ENCODE results near the gene RSU1.

Gene RSU1

GRCh38 chr10:16712883-16713282, 104.3 kb downstream of the RSU1 start:
- H3K27ac ChIP-seq (ENCODE audit: low read depth, low read length, poor library complexity, severe bottlenecking) = no peak overlapping the region
- no peak overlapping the region for H3K4me2 ChIP-seq (ENCODE audit: low read length)
- H3K4me3 ChIP-seq (ENCODE audit: low read depth, low read length, poor library complexity, severe bottlenecking) = no peak overlapping the region
- H2AFZ ChIP-seq (ENCODE audit: low read length) = no peak overlapping the region
- no peaks in the 10 kb centered on the region for H3K36me3 ChIP-seq (ENCODE audit: insufficient read depth, low read length)
- H3K9me2 ChIP-seq (ENCODE audit: low read depth, low read length) = no peaks in the 10 kb centered on the region
- H3K9ac ChIP-seq (ENCODE audit: low read length) = no peak overlapping the region
- no peaks in the 10 kb centered on the region for H3F3A ChIP-seq (ENCODE audit: insufficient read depth, low read length)
- no peaks in the 10 kb centered on the region for H3K79me2 ChIP-seq (ENCODE audit: insufficient read depth, low read length)
- no peaks in the 10 kb centered on the region for H4K20me1 ChIP-seq (ENCODE audit: insufficient read depth, low read length)
- H3K9me3 ChIP-seq (ENCODE audit: low read length) = peaks cover 6% of the 10 kb centered on the region; the same call in 1 of the 2 replicates
- TF ChIP-seq EZH2 (IDR thresholded peaks at IDR 0.05; ENCODE audit: borderline replicate concordance, low read length) (no peak), CTCF (IDR thresholded peaks at IDR 0.05; ENCODE audit: low read length) (no peak)
- no peaks in the 10 kb centered on the region for H3K4me1 ChIP-seq (ENCODE audit: insufficient read depth, low read length, severe bottlenecking)
- no peaks in the 10 kb centered on the region for H3K27me3 ChIP-seq (ENCODE audit: insufficient read depth, low read length)

GRCh38 chr10:16700331-16700730, 116.9 kb downstream of the RSU1 start:
- no peaks in the 10 kb centered on the region for H3F3A ChIP-seq (ENCODE audit: insufficient read depth, low read length)
- no peak overlapping the region for H3K4me2 ChIP-seq (ENCODE audit: low read length)
- no peaks in the 10 kb centered on the region for H3K9me3 ChIP-seq (ENCODE audit: low read length)
- H3K27ac ChIP-seq (ENCODE audit: low read depth, low read length, poor library complexity, severe bottlenecking) = no peak overlapping the region
- no peaks in the 10 kb centered on the region for H3K79me2 ChIP-seq (ENCODE audit: insufficient read depth, low read length)
- no peak for TF ChIP-seq EZH2 (IDR thresholded peaks at IDR 0.05; ENCODE audit: borderline replicate concordance, low read length)
- no peak for TF ChIP-seq CTCF (IDR thresholded peaks at IDR 0.05; ENCODE audit: low read length)
- H4K20me1 ChIP-seq (ENCODE audit: insufficient read depth, low read length) = no peaks in the 10 kb centered on the region
- no peaks in the 10 kb centered on the region for H3K27me3 ChIP-seq (ENCODE audit: insufficient read depth, low read length)
- H2AFZ ChIP-seq (ENCODE audit: low read length) = no peak overlapping the region
- H3K4me3 ChIP-seq (ENCODE audit: low read depth, low read length, poor library complexity, severe bottlenecking) = no peak overlapping the region
- H3K4me1 ChIP-seq (ENCODE audit: insufficient read depth, low read length, severe bottlenecking) = no peaks in the 10 kb centered on the region
- H3K36me3 ChIP-seq (ENCODE audit: insufficient read depth, low read length) = no peaks in the 10 kb centered on the region
- H3K9ac ChIP-seq (ENCODE audit: low read length) = no peak overlapping the region
- H3K9me2 ChIP-seq (ENCODE audit: low read depth, low read length) = no peaks in the 10 kb centered on the region

GRCh38 chr10:16699435-16700057, 117.7 kb downstream of the RSU1 start:
- Histone ChIP-seq H3K79me2 (ENCODE audit: insufficient read depth, low read length) (no peaks in the 10 kb centered on the region), H3K4me1 (ENCODE audit: insufficient read depth, low read length, severe bottlenecking) (no peaks in the 10 kb centered on the region), H3K4me3 (ENCODE audit: low read depth, low read length, poor library complexity, severe bottlenecking) (no peak overlapping the region), H3F3A (ENCODE audit: insufficient read depth, low read length) (no peaks in the 10 kb centered on the region), H3K4me2 (ENCODE audit: low read length) (no peak overlapping the region), H2AFZ (ENCODE audit: low read length) (no peak overlapping the region), H3K36me3 (ENCODE audit: insufficient read depth, low read length) (0 out of 2 replicates have a peak, but pooled peaks cover 2% of the 10 kb centered on the region), H3K9me2 (ENCODE audit: low read depth, low read length) (no peaks in the 10 kb centered on the region), H4K20me1 (ENCODE audit: insufficient read depth, low read length) (no peaks in the 10 kb centered on the region), H3K27me3 (ENCODE audit: insufficient read depth, low read length) (no peaks in the 10 kb centered on the region), H3K27ac (ENCODE audit: low read depth, low read length, poor library complexity, severe bottlenecking) (no peak overlapping the region), H3K9me3 (ENCODE audit: low read length) (no peaks in the 10 kb centered on the region), H3K9ac (ENCODE audit: low read length) (no peak overlapping the region)
- TF ChIP-seq EZH2 (IDR thresholded peaks at IDR 0.05; ENCODE audit: borderline replicate concordance, low read length) (no peak), CTCF (IDR thresholded peaks at IDR 0.05; ENCODE audit: low read length) (no peak)

Data from OCI-LY1 (cell line).